K562 (cell line): ENCODE results near the gene VSIG1. TPM values are rescaled to one million over a fixed set of nuclear protein-coding genes. Genes with fewer than 3 reads are reported as not detected.

Experiments
- CHAMP1 ChIP-seq: fragments of 450-650 bp; IDR thresholded peaks from 2 replicates; pipeline ENCODE4 v1.6.1; 2016; ENCODE audit warnings: mild to moderate bottlenecking
- CHD4 ChIP-seq: fragments of 200-600 bp; sonication (generic); IDR thresholded peaks from 3 replicates; pipeline ENCODE4 v1.6.1; 2012; ENCODE audit warnings: low read depth, mild to moderate bottlenecking, mixed read lengths, low read length, inconsistent platforms; ENCODE audit not compliant: insufficient read depth, insufficient replicate concordance, poor library complexity, severe bottlenecking
- CSDE1 ChIP-seq, 2 experiments: fragments of 450-650 bp; IDR thresholded peaks; 2 replicates each; pipeline ENCODE4 v1.6.1; 2016; ENCODE audit warnings: mild to moderate bottlenecking in 1 of 2
- DMBX1 ChIP-seq: fragments of 250-450 bp; sonication (Bioruptor Pico); IDR thresholded peaks from 2 replicates; pipeline ENCODE4 v1.8.0; 2022; ENCODE audit warnings: inconsistent platforms, mild to moderate bottlenecking, moderate library complexity, borderline replicate concordance
- FOS ChIP-seq: IDR thresholded peaks from 3 replicates; pipeline ENCODE4 v1.6.1; 2011; ENCODE audit not compliant: insufficient read length; ENCODE audit errors: extremely low read depth
- FOXA1 ChIP-seq: fragments of 450-650 bp; IDR thresholded peaks from 2 replicates; pipeline ENCODE4 v1.6.1; 2016; ENCODE audit warnings: mild to moderate bottlenecking, borderline replicate concordance
- HNRNPH1 ChIP-seq: fragments of 200-400 bp; formaldehyde crosslinking; optimal IDR thresholded peaks from 2 replicates; pipeline ENCODE3; 2017; ENCODE audit warnings: low read depth, mild to moderate bottlenecking, low read length, moderate library complexity
- MYBL2 ChIP-seq, 2 experiments: fragments of 450-650 bp in 1 of 2; sonication (generic) in 1 of 2; formaldehyde crosslinking in 1 of 2; IDR thresholded peaks; 2 replicates each; pipeline versions ENCODE4 v1.6.1 to v1.8.1; 2017 to 2022; ENCODE audit warnings: borderline replicate concordance in 1 of 2, inconsistent platforms in 1 of 2, low read depth in 1 of 2, mild to moderate bottlenecking in 1 of 2, missing genetic modification reagents in 1 of 2, moderate library complexity in 1 of 2
- NR1H2 ChIP-seq: sonication (generic); formaldehyde crosslinking; IDR thresholded peaks from 2 replicates; pipeline ENCODE4 v1.4.0; 2020; ENCODE audit warnings: mild to moderate bottlenecking, missing genetic modification reagents
- NUFIP1 ChIP-seq: fragments of 450-650 bp; IDR thresholded peaks from 2 replicates; pipeline ENCODE4 v1.6.1; 2018; ENCODE audit not compliant: partially characterized antibody
- POU5F1 ChIP-seq: fragments of 150-350 bp; IDR thresholded peaks from 2 replicates; pipeline ENCODE4 v1.6.1; 2014; ENCODE audit warnings: borderline replicate concordance, low read length, low read depth, mild to moderate bottlenecking; ENCODE audit not compliant: partially characterized antibody
- PYGO2 ChIP-seq: fragments of 450-650 bp; IDR thresholded peaks from 2 replicates; pipeline ENCODE4 v1.6.1; 2016; ENCODE audit warnings: mild to moderate bottlenecking, missing genetic modification characterization, moderate library complexity, missing compliant biosample characterization
- RFX5 ChIP-seq: IDR thresholded peaks from 2 replicates; pipeline ENCODE4 v1.6.1; 2011; ENCODE audit warnings: low read depth, mild to moderate bottlenecking, improper control_type of control experiment, low read length
- SREBF2 ChIP-seq: sonication (generic); formaldehyde crosslinking; IDR thresholded peaks from 2 replicates; pipeline ENCODE4 v1.4.0; 2020; ENCODE audit warnings: mild to moderate bottlenecking, missing genetic modification reagents
- ZBTB8A ChIP-seq: fragments of 450-650 bp; IDR thresholded peaks from 2 replicates; pipeline ENCODE4 v1.6.1; 2018; ENCODE audit warnings: mild to moderate bottlenecking, moderate library complexity; ENCODE audit not compliant: partially characterized antibody
- ZNF146 ChIP-seq: IDR thresholded peaks from one replicate; pipeline ENCODE4 v1.6.1; 2018; ENCODE audit warnings: missing compliant biosample characterization; ENCODE audit not compliant: unreplicated experiment
- ZNF431 ChIP-seq: sonication (generic); formaldehyde crosslinking; IDR thresholded peaks from 2 replicates; pipeline ENCODE4 v1.8.0; 2022; ENCODE audit warnings: mild to moderate bottlenecking, missing genetic modification reagents
- ZNF551 ChIP-seq: fragments of 250-450 bp; sonication (Bioruptor Pico); IDR thresholded peaks from 2 replicates; pipeline ENCODE4 v1.5.0; 2021; ENCODE audit warnings: mild to moderate bottlenecking, moderate library complexity
- ZNF695 ChIP-seq: fragments of 450-650 bp; formaldehyde crosslinking; IDR thresholded peaks from 2 replicates; pipeline ENCODE4 v1.4.0; 2020; ENCODE audit warnings: mild to moderate bottlenecking, moderate library complexity
- ZNF830 ChIP-seq: fragments of 250-450 bp; sonication (Bioruptor Pico); IDR thresholded peaks from 2 replicates; pipeline ENCODE4 v1.5.0; 2021; ENCODE audit warnings: mild to moderate bottlenecking
- ZSCAN32 ChIP-seq: fragments of 450-650 bp; formaldehyde crosslinking; IDR thresholded peaks from 2 replicates; pipeline ENCODE4 v1.4.0; 2020; ENCODE audit warnings: mild to moderate bottlenecking, moderate library complexity
- polyA plus RNA-seq, 8 experiments: library from polyadenylated mRNA; depleted of rRNA in 4 of 8; stranded (reverse) in 5 of 8; unstranded in 3 of 8; fragments of >200 nt; fragmentation: Nextera tagmentation in 2 of 8; fragmentation: Illumina TruSeq in 1 of 8; extraction: Ambion mirVana in 2 of 8; extraction: Trizol in 1 of 8; gene quantifications; 2 replicates each; pipeline versions ENCODE4 v1.2.1 to v1.2.3, GENCODE V29; 2011 to 2014; ENCODE audit warnings: inconsistent platforms in 1 of 8, missing spikeins in 1 of 8
- total RNA-seq, 7 experiments: library from RNA; depleted of rRNA in 6 of 7; stranded (reverse); fragments of >200 nt in 6 of 7; fragmentation: Illumina TruSeq in 2 of 7; extraction: Trizol in 2 of 7; gene quantifications; 2 replicates each; pipeline versions ENCODE4 v1.2.1 to v1.2.3, GENCODE V29; 2011 to 2021; ENCODE audit warnings: low replicate concordance in 1 of 7
- TF ChIP-seq, protein P1 (sequence below): fragments of 450-650 bp; IDR thresholded peaks from 2 replicates; pipeline ENCODE4 v1.6.1; 2017; ENCODE audit warnings: antibody characterized with exemption
- TF ChIP-seq, protein P2 (sequence below): sonication (generic); formaldehyde crosslinking; IDR thresholded peaks from 2 replicates; pipeline ENCODE4 v1.8.1; 2023; ENCODE audit warnings: mild to moderate bottlenecking, missing genetic modification reagents

Gene VSIG1
- total and polyA plus RNA-seq, 9 of the 15 experiments (the other 6 are each of a cell fraction or from before 2014, with no cell fraction given) = not detected

- TF ChIP-seq FOS = peak; percentile 22
- no peak for TF ChIP-seq PYGO2 (tag)
- TF ChIP-seq ZSCAN32 (CRISPR knock-in tag) = no peak
- TF ChIP-seq RFX5 = no peak
- no peak for TF ChIP-seq HNRNPH1
- no peak for TF ChIP-seq ZNF431
- TF ChIP-seq, protein P1, sequence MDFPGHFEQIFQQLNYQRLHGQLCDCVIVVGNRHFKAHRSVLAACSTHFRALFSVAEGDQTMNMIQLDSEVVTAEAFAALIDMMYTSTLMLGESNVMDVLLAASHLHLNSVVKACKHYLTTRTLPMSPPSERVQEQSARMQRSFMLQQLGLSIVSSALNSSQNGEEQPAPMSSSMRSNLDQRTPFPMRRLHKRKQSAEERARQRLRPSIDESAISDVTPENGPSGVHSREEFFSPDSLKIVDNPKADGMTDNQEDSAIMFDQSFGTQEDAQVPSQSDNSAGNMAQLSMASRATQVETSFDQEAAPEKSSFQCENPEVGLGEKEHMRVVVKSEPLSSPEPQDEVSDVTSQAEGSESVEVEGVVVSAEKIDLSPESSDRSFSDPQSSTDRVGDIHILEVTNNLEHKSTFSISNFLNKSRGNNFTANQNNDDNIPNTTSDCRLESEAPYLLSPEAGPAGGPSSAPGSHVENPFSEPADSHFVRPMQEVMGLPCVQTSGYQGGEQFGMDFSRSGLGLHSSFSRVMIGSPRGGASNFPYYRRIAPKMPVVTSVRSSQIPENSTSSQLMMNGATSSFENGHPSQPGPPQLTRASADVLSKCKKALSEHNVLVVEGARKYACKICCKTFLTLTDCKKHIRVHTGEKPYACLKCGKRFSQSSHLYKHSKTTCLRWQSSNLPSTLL = no peak
- TF ChIP-seq ZNF551 (CRISPR knock-in tag) = no peak
- TF ChIP-seq CSDE1 (IDR thresholded peaks at IDR 0.05) = no peak
- no peak for TF ChIP-seq SREBF2
- no peak for TF ChIP-seq DMBX1
- TF ChIP-seq NUFIP1 = no peak
- TF ChIP-seq FOXA1 = no peak
- TF ChIP-seq ZNF695 = no peak
- TF ChIP-seq MYBL2 (IDR thresholded peaks at IDR 0.05; ENCODE audit: low read depth) = peak; percentile 58; the same call in 1 of the 2 replicates
- TF ChIP-seq MYBL2 (CRISPR knock-in tag; IDR thresholded peaks at IDR 0.05; ENCODE audit: borderline replicate concordance) = no peak
- no peak for TF ChIP-seq ZNF830
- TF ChIP-seq POU5F1 = no peak
- TF ChIP-seq NR1H2 (CRISPR knock-in tag) = 0 out of 2 replicates have a peak, but pooled peaks have one; percentile 28
- no peak for TF ChIP-seq CHD4
- TF ChIP-seq, protein P2, sequence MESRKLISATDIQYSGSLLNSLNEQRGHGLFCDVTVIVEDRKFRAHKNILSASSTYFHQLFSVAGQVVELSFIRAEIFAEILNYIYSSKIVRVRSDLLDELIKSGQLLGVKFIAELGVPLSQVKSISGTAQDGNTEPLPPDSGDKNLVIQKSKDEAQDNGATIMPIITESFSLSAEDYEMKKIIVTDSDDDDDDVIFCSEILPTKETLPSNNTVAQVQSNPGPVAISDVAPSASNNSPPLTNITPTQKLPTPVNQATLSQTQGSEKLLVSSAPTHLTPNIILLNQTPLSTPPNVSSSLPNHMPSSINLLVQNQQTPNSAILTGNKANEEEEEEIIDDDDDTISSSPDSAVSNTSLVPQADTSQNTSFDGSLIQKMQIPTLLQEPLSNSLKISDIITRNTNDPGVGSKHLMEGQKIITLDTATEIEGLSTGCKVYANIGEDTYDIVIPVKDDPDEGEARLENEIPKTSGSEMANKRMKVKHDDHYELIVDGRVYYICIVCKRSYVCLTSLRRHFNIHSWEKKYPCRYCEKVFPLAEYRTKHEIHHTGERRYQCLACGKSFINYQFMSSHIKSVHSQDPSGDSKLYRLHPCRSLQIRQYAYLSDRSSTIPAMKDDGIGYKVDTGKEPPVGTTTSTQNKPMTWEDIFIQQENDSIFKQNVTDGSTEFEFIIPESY = no peak
- TF ChIP-seq ZBTB8A = no peak
- no peak for TF ChIP-seq ZNF146 (CRISPR knock-in tag)
- no peak for TF ChIP-seq CHAMP1
Measured at GRCh38 chrX:108091264-108091877, 46.5 kb downstream of the VSIG1 start, which contains the start of the genes ATG4A and PSMD10 (continued).
